Endothelial cell of umbilical vein (primary cell): ENCODE results near the gene SMAD3. TPM values are rescaled to one million over a fixed set of nuclear protein-coding genes. Genes with fewer than 3 reads are reported as not detected.
"Not testable (repeated sequence)": the region's sequence is repeated elsewhere in the genome, so short reads cannot be mapped to it uniquely, and the experiment has no call there.

Experiments used
- BruUV-seq: library from RNA; stranded (reverse); fragments of 400-500 nt; replicated peaks from 2 replicates; lab custom pipeline; 2021; lab: Mats Ljungman, UMichigan
- CTCF ChIA-PET: fragments of 300-600, 350-600 bp; sonication (Branson Sonifier 250); formaldehyde crosslinking; loops from one replicate; lab custom pipeline; 2021; ENCODE audit warnings: antibody characterized with exemption, inconsistent platforms; lab: Charles Lee
- POLR2A ChIA-PET: fragments of 300-600, 350-600 bp; sonication (Branson Sonifier 250); formaldehyde crosslinking; loops from one replicate; lab custom pipeline; 2021; ENCODE audit warnings: antibody characterized with exemption, inconsistent platforms; lab: Charles Lee
- DNase-seq: peaks from one replicate; pipeline ENCODE4 v3.0.0-alpha.2; 2011; ENCODE audit warnings: low read depth, low spot score
- FAIRE-seq: peaks from 2 replicates; lab custom pipeline; 2011; peaks lifted over from hg19 to GRCh38; lab: Jason Lieb, UNC
- H2AFZ ChIP-seq: 2 replicates; pipeline ENCODE4 v1.6.0; 2012; ENCODE audit warnings: low read depth, low read length, control low read depth, inconsistent platforms
- H3K27ac ChIP-seq: 2 replicates; pipeline ENCODE4 v1.5.1; 2011; ENCODE audit warnings: low read depth, mild to moderate bottlenecking, control low read depth, low read length, moderate library complexity; ENCODE audit not compliant: insufficient read depth
- H3K27me3 ChIP-seq, 2 experiments: 2 replicates each; pipeline versions ENCODE4 v1.6.0 to v1.6.1; 2011; ENCODE audit warnings: low read length in 2 of 2, mixed read lengths in 1 of 2; ENCODE audit not compliant: control insufficient read depth in 2 of 2, insufficient read depth in 2 of 2
- H3K36me3 ChIP-seq, 2 experiments: 2 replicates in 1 of 2; 3 replicates in 1 of 2; pipeline ENCODE4 v1.5.1; 2011; ENCODE audit warnings: low read length in 2 of 2, mild to moderate bottlenecking in 1 of 2, moderate library complexity in 1 of 2; ENCODE audit not compliant: control insufficient read depth in 2 of 2, insufficient read depth in 2 of 2; ENCODE audit errors: extremely low read depth in 1 of 2
- H3K4me1 ChIP-seq: 3 replicates; pipeline ENCODE4 v1.5.1; 2011; ENCODE audit warnings: mild to moderate bottlenecking, low read length; ENCODE audit not compliant: control insufficient read depth, insufficient read depth; ENCODE audit errors: extremely low read depth
- H3K4me2 ChIP-seq: 2 replicates; pipeline ENCODE4 v1.6.1; 2011; ENCODE audit warnings: low read length, control low read depth, mixed read lengths; ENCODE audit not compliant: insufficient read depth
- H3K4me3 ChIP-seq, 3 experiments: fragments of 200-600 bp in 1 of 3; sonication (generic), shearing (Covaris generic) in 1 of 3; replicated peaks in 1 of 3; 2 replicates each; pipeline ENCODE4 v1.5.1; 2011 to 2016; ENCODE audit warnings: control low read depth in 3 of 3, low read length in 3 of 3, mild to moderate bottlenecking in 2 of 3, inconsistent platforms in 1 of 3, low read depth in 1 of 3, moderate library complexity in 1 of 3; ENCODE audit not compliant: insufficient read depth in 1 of 3
- H3K79me2 ChIP-seq: 2 replicates; pipeline ENCODE4 v1.6.0; 2012; ENCODE audit warnings: low read length, inconsistent platforms; ENCODE audit not compliant: control insufficient read depth, insufficient read depth
- H3K9ac ChIP-seq: replicated peaks from 2 replicates; pipeline ENCODE3; 2011; ENCODE audit warnings: low read length, control low read depth; ENCODE audit not compliant: insufficient read depth; ENCODE audit errors: extremely low read depth
- H3K9me1 ChIP-seq: replicated peaks from 3 replicates; pipeline ENCODE4 v1.6.0; 2011; ENCODE audit warnings: mild to moderate bottlenecking, low read length; ENCODE audit not compliant: control insufficient read depth, insufficient read depth; ENCODE audit errors: extremely low read depth
- H3K9me3 ChIP-seq: replicated peaks from 2 replicates; pipeline ENCODE4 v1.5.1; 2012; ENCODE audit warnings: low read length, inconsistent platforms; ENCODE audit not compliant: control insufficient read depth, insufficient read depth
- H4K20me1 ChIP-seq: replicated peaks from 2 replicates; pipeline ENCODE3; 2011; ENCODE audit warnings: mild to moderate bottlenecking, low read length; ENCODE audit not compliant: control insufficient read depth, insufficient read depth; ENCODE audit errors: extremely low read depth
- CTCF ChIP-seq, 2 donors: IDR thresholded peaks; 1 replicate in 1 of 2; 2 replicates in 1 of 2; pipeline ENCODE4 v1.5.1; 2011; ENCODE audit warnings: low read length in 2 of 2, mild to moderate bottlenecking in 2 of 2, moderate library complexity in 2 of 2, control low read depth in 1 of 2, inconsistent platforms in 1 of 2, low read depth in 1 of 2; ENCODE audit not compliant: insufficient read depth in 1 of 2; ENCODE audit errors: extremely low read depth in 1 of 2
- dilution Hi-C: fragments of 300-500 bp; cut with MboI; formaldehyde crosslinking; loops from one replicate; pipeline ENCODE4 v1.15.0; 2019; ENCODE audit warnings: low sequenced_read_pairs; ENCODE audit not compliant: extremely low pct_ligation_motif_present
- intact Hi-C: fragments of 100-400 bp; cut with micrococcal nuclease; formaldehyde crosslinking; loops from one replicate; pipeline ENCODE4 v1.10.0; 2022
- polyA plus RNA-seq, 4 experiments: library from polyadenylated mRNA; depleted of rRNA in 3 of 4; stranded (reverse) in 3 of 4; unstranded in 1 of 4; fragments of >200 nt; gene quantifications; 2 replicates each; pipeline versions ENCODE4 v1.2.1 to v1.2.3, GENCODE V29; 2011 to 2012; ENCODE audit warnings: missing spikeins in 1 of 4
- total RNA-seq: library from RNA; stranded (reverse); gene quantifications from 2 replicates; pipeline ENCODE4 v1.2.3, GENCODE V29; 2021

SMAD3 gene
- total and polyA plus RNA-seq, 2 donors (not counting 3 experiments of a cell fraction or from before 2014, with no cell fraction given), result 56.4 to 88.2 TPM

GRCh38 chr15:67121644-67122605, 56.5 kb downstream of the SMAD3 start:
- H2AFZ ChIP-seq, result no peak overlapping the region
- peak; percentile 74 for FAIRE-seq
- H3K4me3 ChIP-seq, result no peak overlapping the region
- H4K20me1 ChIP-seq, result no peaks in the 10 kb centered on the region
- TF ChIP-seq CTCF (IDR thresholded peaks at IDR 0.05; ENCODE audit: extremely low read depth in 1 of 2, insufficient read depth in 1 of 2, low read depth in 1 of 2, low read length in 2 of 2), result no peak
- CTCF ChIA-PET, result interaction anchor here (0.7 to 1.5 kb wide), 11 partner anchors 13 to 182 kb away, joined by 3 to 6 read pairs (median 3); no protein-coding TSS in a partner anchor
- no peaks in the 10 kb centered on the region for H3K9me1 ChIP-seq
- intact Hi-C loops (loop anchor here (1.0 to 2.0 kb wide), 7 partner anchors 13 to 56 kb away; no protein-coding TSS in a partner anchor), dilution Hi-C loops (no loop called here)
- POLR2A ChIA-PET, result interaction anchor here (1.3 kb wide), 1 partner anchor 11 kb away, joined by 3 read pairs; no protein-coding TSS in a partner anchor
- H3K9ac ChIP-seq, result peak overlapping the region; percentile 66
- peak overlapping the region; percentile 92 for H3K27ac ChIP-seq
- no peak for DNase-seq
- H3K36me3 ChIP-seq, result no peaks in the 10 kb centered on the region
- peak overlapping the region; percentile 9 for H3K4me2 ChIP-seq
- peaks cover 83% of the 10 kb centered on the region for H3K4me1 ChIP-seq
- peaks cover 93% of the 10 kb centered on the region for H3K79me2 ChIP-seq
- BruUV-seq, result no TSS peak
- H3K9me3 ChIP-seq, result no peaks in the 10 kb centered on the region
- no peaks in the 10 kb centered on the region for H3K27me3 ChIP-seq

- Histone ChIP-seq H3K27ac (peak overlapping the region; percentile 92), H3K79me2 (peaks cover 93% of the 10 kb centered on the region), H3K4me1 (peaks cover 84% of the 10 kb centered on the region)
- H3K4me3 ChIP-seq, H3K27me3 ChIP-seq, H3K9me1 ChIP-seq, BruUV-seq, FAIRE-seq, POLR2A ChIA-PET, intact Hi-C loops, H2AFZ ChIP-seq, dilution Hi-C loops, H4K20me1 ChIP-seq, DNase-seq, H3K4me2 ChIP-seq, H3K9me3 ChIP-seq, H3K9ac ChIP-seq, H3K36me3 ChIP-seq: not testable (repeated sequence)
- CTCF ChIA-PET, result interaction anchor here (0.8 to 1.4 kb wide), 3 partner anchors 16 to 18 kb away, joined by 3 to 5 read pairs (median 4); no protein-coding TSS in a partner anchor
These were observed 57.4 kb downstream of the SMAD3 start for GRCh38 chr15:67122816-67123215.

GRCh38 chr15:67123291-67123690, 57.9 kb downstream of the SMAD3 start:
- H3K27me3 ChIP-seq, intact Hi-C loops, H3K9me3 ChIP-seq, BruUV-seq, H3K36me3 ChIP-seq, DNase-seq, H3K9ac ChIP-seq, POLR2A ChIA-PET, H3K4me2 ChIP-seq, H3K4me3 ChIP-seq, H4K20me1 ChIP-seq, dilution Hi-C loops, H2AFZ ChIP-seq, H3K9me1 ChIP-seq, H3K27ac ChIP-seq, FAIRE-seq: not testable (repeated sequence)
- Histone ChIP-seq H3K79me2 (peaks cover 93% of the 10 kb centered on the region), H3K4me1 (peaks cover 84% of the 10 kb centered on the region)
- CTCF ChIA-PET, result interaction anchor here (0.9 to 1.4 kb wide), 3 partner anchors 16 to 19 kb away, joined by 3 to 5 read pairs (median 4); no protein-coding TSS in a partner anchor
